ENCODE results near the gene SPIRE2. TPM values are rescaled to one million over a fixed set of nuclear protein-coding genes. Genes with fewer than 3 reads are reported as not detected.

SPIRE2 gene
- total RNA-seq, 1 donor, result 0.72 TPM

DNA sequence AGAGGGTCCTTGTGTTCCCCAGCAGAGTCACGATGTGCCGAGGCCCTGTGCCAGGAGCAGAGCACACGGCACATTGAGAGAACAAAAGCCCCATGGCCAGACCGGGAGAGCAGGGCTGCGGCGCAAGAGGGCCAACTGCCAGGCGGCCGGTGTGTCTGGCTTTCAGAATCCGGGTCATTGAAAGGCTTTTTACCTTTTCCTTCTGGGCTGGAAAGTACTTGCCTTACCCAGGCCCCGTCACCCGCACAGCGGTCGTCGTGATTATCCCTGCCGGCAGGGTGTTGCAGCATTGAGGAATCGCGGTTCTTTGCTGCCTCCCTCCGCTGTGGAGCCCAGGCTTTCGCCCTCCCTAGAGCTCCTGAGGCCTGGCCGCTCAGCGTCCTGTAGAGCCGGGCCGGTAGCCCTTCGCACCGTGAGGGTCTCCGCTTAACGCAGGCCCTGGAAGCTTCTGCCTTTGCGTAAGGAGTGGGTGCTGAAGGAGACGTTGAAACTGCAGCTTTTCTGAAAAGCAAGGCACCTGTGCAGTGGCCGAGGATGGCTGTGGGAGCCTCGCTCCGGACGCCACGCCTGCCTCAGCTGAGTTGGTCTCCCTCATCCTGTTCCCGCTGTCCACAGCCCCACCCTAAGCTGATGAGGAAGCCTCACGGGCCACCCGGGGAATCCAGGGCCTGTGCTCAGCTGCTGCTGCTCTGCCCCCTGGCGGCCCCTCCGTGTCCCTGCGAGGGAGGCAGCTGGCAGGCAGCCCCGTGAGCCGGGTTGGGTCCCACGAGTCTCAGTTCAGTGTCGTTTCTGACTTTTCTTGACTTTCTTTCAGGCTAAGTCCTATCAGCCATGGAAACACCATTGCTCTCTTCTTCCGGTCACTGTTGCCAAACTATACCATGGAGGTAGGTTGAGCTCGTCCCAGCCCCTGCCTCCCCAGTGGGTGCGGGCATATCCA lies 81.8 kb downstream of the SPIRE2 start:
- H3K4me3 ChIP-seq (ENCODE audit: insufficient read depth, low read length), result no peak overlapping the region
- no peaks in the 10 kb centered on the region for H3K9me3 ChIP-seq (ENCODE audit: low read depth, low read length)
- no peaks in the 10 kb centered on the region for H3K27me3 ChIP-seq (ENCODE audit: insufficient read depth, low read length)
- peaks cover 19% of the 10 kb centered on the region for H4K20me1 ChIP-seq (ENCODE audit: insufficient read depth, low read length)
- H3K4me1 ChIP-seq (ENCODE audit: insufficient read depth, low read length), result peaks cover 3% of the 10 kb centered on the region
- TF ChIP-seq, protein P1, sequence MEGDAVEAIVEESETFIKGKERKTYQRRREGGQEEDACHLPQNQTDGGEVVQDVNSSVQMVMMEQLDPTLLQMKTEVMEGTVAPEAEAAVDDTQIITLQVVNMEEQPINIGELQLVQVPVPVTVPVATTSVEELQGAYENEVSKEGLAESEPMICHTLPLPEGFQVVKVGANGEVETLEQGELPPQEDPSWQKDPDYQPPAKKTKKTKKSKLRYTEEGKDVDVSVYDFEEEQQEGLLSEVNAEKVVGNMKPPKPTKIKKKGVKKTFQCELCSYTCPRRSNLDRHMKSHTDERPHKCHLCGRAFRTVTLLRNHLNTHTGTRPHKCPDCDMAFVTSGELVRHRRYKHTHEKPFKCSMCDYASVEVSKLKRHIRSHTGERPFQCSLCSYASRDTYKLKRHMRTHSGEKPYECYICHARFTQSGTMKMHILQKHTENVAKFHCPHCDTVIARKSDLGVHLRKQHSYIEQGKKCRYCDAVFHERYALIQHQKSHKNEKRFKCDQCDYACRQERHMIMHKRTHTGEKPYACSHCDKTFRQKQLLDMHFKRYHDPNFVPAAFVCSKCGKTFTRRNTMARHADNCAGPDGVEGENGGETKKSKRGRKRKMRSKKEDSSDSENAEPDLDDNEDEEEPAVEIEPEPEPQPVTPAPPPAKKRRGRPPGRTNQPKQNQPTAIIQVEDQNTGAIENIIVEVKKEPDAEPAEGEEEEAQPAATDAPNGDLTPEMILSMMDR (IDR thresholded peaks at IDR 0.05; ENCODE audit: extremely low read depth, low read depth, low read length), result peak; percentile 90
- H3K36me3 ChIP-seq (ENCODE audit: insufficient read depth, low read length), result peaks cover 60% of the 10 kb centered on the region
- H2AFZ ChIP-seq (ENCODE audit: low read length), result no peak overlapping the region
- H3K4me2 ChIP-seq (ENCODE audit: insufficient read depth, low read length), result no peak overlapping the region
- H3K27ac ChIP-seq (ENCODE audit: low read depth, low read length), result peak overlapping the region; percentile 25
- no peaks in the 10 kb centered on the region for H3K79me2 ChIP-seq (ENCODE audit: insufficient read depth, low read length)
- DNase-seq (ENCODE audit: insufficient read length, low spot score, missing footprints), result peak; percentile 99

DNA sequence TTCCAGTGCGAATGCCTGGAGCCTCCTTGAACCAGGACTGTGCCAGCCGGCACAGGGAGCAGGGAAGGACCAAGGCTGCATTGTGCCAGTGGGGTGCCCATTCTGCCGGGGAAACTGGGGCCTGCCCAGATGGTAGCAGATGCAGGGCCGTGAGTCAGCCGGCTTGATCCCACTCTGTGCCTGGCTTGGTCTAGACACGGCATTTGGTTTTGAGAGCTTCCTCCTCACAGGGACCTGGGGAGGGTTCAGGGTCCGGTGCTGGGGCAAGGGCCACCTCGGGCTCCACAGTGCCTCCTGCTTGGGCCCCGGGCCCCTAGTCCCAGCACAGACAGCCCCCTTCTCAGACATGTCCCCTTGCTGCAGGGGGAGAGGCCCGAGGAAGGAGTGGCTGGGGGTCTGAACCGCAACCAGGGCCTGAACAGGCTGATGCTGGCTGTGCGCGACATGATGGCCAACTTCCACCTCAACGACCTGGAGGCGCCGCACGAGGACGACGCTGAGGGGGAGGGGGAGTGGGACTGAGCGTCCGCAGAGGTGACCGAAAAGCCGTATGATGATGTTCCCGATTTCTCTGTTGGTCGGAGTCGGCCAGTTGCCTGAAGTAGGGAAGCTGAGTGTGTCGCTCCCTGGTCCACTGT lies 82.6 kb downstream of the SPIRE2 start:
- Histone ChIP-seq H3K4me1 (ENCODE audit: insufficient read depth, low read length) (peaks cover 3% of the 10 kb centered on the region), H3K9me3 (ENCODE audit: low read depth, low read length) (no peaks in the 10 kb centered on the region), H3K27me3 (ENCODE audit: insufficient read depth, low read length) (no peaks in the 10 kb centered on the region), H2AFZ (ENCODE audit: low read length) (no peak overlapping the region), H4K20me1 (ENCODE audit: insufficient read depth, low read length) (peaks cover 11% of the 10 kb centered on the region), H3K36me3 (ENCODE audit: insufficient read depth, low read length) (peaks cover 52% of the 10 kb centered on the region), H3K4me2 (ENCODE audit: insufficient read depth, low read length) (no peak overlapping the region), H3K4me3 (ENCODE audit: insufficient read depth, low read length) (no peak overlapping the region), H3K27ac (ENCODE audit: low read depth, low read length) (peak overlapping the region; percentile 25), H3K79me2 (ENCODE audit: insufficient read depth, low read length) (no peaks in the 10 kb centered on the region)
- TF ChIP-seq, protein P1 (IDR thresholded peaks at IDR 0.05; ENCODE audit: extremely low read depth, low read depth, low read length), result no peak
- peak; percentile 75 for DNase-seq (ENCODE audit: insufficient read length, low spot score, missing footprints)

- TF ChIP-seq, protein P1 (IDR thresholded peaks at IDR 0.05; ENCODE audit: extremely low read depth, low read depth, low read length), result no peak
- peak; percentile 60 for DNase-seq (ENCODE audit: insufficient read length, low spot score, missing footprints)
- Histone ChIP-seq H3K4me2 (ENCODE audit: insufficient read depth, low read length) (no peak overlapping the region), H4K20me1 (ENCODE audit: insufficient read depth, low read length) (peaks cover 8% of the 10 kb centered on the region), H3K27ac (ENCODE audit: low read depth, low read length) (no peak overlapping the region), H3K27me3 (ENCODE audit: insufficient read depth, low read length) (no peaks in the 10 kb centered on the region), H3K36me3 (ENCODE audit: insufficient read depth, low read length) (peaks cover 47% of the 10 kb centered on the region), H3K4me1 (ENCODE audit: insufficient read depth, low read length) (peaks cover 3% of the 10 kb centered on the region), H3K79me2 (ENCODE audit: insufficient read depth, low read length) (no peaks in the 10 kb centered on the region), H2AFZ (ENCODE audit: low read length) (no peak overlapping the region), H3K9me3 (ENCODE audit: low read depth, low read length) (no peaks in the 10 kb centered on the region), H3K4me3 (ENCODE audit: insufficient read depth, low read length) (no peak overlapping the region)
These were observed 83.1 kb downstream of the SPIRE2 start for GRCh38 chr16:89911375-89911774.

DNA sequence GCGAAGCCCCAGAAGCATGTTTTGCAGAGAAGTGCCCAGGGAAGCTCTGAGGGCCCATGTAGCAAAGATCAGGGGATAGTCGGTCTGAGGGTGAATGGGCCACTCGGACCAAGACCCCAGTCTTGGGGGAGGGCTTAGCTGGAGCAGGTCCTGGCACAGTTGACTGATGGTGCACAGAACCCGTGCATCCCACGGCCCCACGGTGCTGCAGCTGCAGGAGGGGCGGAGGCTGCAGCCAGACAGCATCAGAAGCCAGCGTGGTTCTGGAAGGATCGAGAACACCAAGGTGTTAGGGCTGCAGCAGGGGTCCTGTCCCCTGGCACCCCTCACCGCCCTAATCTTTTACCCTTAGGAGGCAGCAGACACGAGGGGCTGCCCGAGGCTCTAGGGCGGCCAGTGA lies 83.9 kb downstream of the SPIRE2 start:
- no peak overlapping the region for H3K4me2 ChIP-seq (ENCODE audit: insufficient read depth, low read length)
- no peak overlapping the region for H3K27ac ChIP-seq (ENCODE audit: low read depth, low read length)
- H3K27me3 ChIP-seq (ENCODE audit: insufficient read depth, low read length), result no peaks in the 10 kb centered on the region
- peaks cover 40% of the 10 kb centered on the region for H3K36me3 ChIP-seq (ENCODE audit: insufficient read depth, low read length)
- no peak overlapping the region for H2AFZ ChIP-seq (ENCODE audit: low read length)
- TF ChIP-seq, protein P1 (IDR thresholded peaks at IDR 0.05; ENCODE audit: extremely low read depth, low read depth, low read length), result no peak
- no peaks in the 10 kb centered on the region for H3K79me2 ChIP-seq (ENCODE audit: insufficient read depth, low read length)
- H3K4me3 ChIP-seq (ENCODE audit: insufficient read depth, low read length), result no peak overlapping the region
- H3K4me1 ChIP-seq (ENCODE audit: insufficient read depth, low read length), result peaks cover 3% of the 10 kb centered on the region
- H3K9me3 ChIP-seq (ENCODE audit: low read depth, low read length), result no peaks in the 10 kb centered on the region
- DNase-seq (ENCODE audit: insufficient read length, low spot score, missing footprints), result peak; percentile 75
- peaks cover 8% of the 10 kb centered on the region for H4K20me1 ChIP-seq (ENCODE audit: insufficient read depth, low read length)

All from osteoblast (primary cell).